Thyroid gland (tissue), 4 donors: ENCODE measurements around the gene ANXA6. TPM values are rescaled to one million over a fixed set of nuclear protein-coding genes. Genes with fewer than 3 reads are reported as not detected.

Experiments used
- DNase-seq, 2 donors: peaks; one replicate each; pipeline ENCODE4 v3.0.0-alpha.2; 2019
- H3K27ac ChIP-seq, 3 donors: fragments of 200-600 bp; sonication (generic); 1 replicate in 2 of 3; 2 replicates in 1 of 3; pipeline ENCODE4 v1.5.1; 2016 to 2019; ENCODE audit warnings: mild to moderate bottlenecking in 1 of 3, moderate library complexity in 1 of 3
- H3K27me3 ChIP-seq: fragments of 200-600 bp; sonication (generic); one replicate; pipeline ENCODE4 v1.5.1; 2019
- H3K36me3 ChIP-seq, 2 donors: fragments of 200-600 bp; sonication (generic); one replicate each; pipeline ENCODE4 v1.5.1; 2016 to 2019
- H3K4me1 ChIP-seq, 2 donors: fragments of 200-600 bp; sonication (generic); one replicate each; pipeline ENCODE4 v1.5.1; 2017 to 2019
- H3K4me3 ChIP-seq, 3 donors: fragments of 200-600 bp; sonication (generic); replicated peaks in 1 of 3; 1 replicate in 2 of 3; 2 replicates in 1 of 3; pipeline ENCODE4 v1.5.1; 2016; ENCODE audit warnings: mild to moderate bottlenecking in 1 of 3
- H3K9me3 ChIP-seq: fragments of 200-600 bp; sonication (generic); one replicate; pipeline ENCODE4 v1.5.1; 2017
- POLR2A ChIP-seq, 2 donors: fragments of 450-650 bp; IDR thresholded peaks; one replicate each; pipeline ENCODE4 v1.6.1; 2017; ENCODE audit warnings: antibody characterized with exemption in 2 of 2, mild to moderate bottlenecking in 2 of 2, moderate library complexity in 1 of 2
- WGBS, 2 donors: methylation state at CpG; one replicate each; pipeline ENCODE4 v1.1.5; 2017; 5-methylcytosine and 5-hydroxymethylcytosine counted together
- intact Hi-C: fragments of 100-400 bp; cut with DNase I; formaldehyde crosslinking; loops from one replicate; pipeline ENCODE4 v1.15.1; 2023
- total RNA-seq, 4 donors: library from RNA; depleted of rRNA; stranded (reverse); fragments of >200 nt; gene quantifications; one replicate each; pipeline ENCODE4 v1.2.3, GENCODE V29; 2016
- TF ChIP-seq, protein P1 (sequence below), 6 experiments: fragments of 200-600 bp in 3 of 6; fragments of 450-650 bp in 3 of 6; sonication (generic) in 3 of 6; IDR thresholded peaks; one replicate each; pipeline ENCODE4 v1.5.1; 2016 to 2019; ENCODE audit warnings: antibody characterized with exemption in 6 of 6, mild to moderate bottlenecking in 2 of 6, inconsistent platforms in 1 of 6, moderate library complexity in 1 of 6

The ANXA6 gene
- total RNA-seq, 4 donors from 2014 or later: 122 to 283 (median 180) TPM

DNA sequence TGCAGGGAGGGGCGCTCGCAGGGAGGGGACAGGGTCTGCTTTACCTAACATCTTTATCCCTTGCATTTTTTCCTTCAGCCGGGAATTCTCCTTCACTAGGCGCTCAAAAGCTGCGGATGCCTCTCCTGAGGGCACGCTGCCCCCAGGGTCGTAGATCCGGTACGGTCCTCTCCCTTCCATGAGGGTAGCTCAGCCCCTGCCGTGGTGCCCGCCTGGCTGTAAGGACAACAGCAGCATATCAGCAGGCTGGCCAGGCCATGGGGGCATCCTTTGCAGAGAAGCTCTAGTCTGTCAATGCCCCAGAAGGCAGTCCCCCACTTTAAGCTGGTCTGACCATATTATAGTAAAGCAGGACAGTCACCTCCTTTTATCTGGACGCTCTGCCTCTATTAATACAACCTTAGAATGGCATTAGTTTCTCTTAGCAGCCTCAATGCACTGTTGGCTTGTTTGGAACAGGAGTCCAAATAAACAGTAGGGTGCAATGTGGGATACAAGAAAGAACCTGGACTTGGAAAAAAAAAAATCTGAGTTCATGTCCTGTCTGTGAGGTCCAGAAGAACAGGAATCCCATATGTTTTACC, 92.6 kb downstream of the ANXA6 start:
- no peak for DNase-seq
- intact Hi-C loops: loop anchor here (5.0 kb wide), 1 partner anchor 187 kb away; the partner anchor contains the start of gene GM2A
- no peaks in the 10 kb centered on the region for H3K27me3 ChIP-seq
- WGBS, 2 donors: 96 to 99% methylated on average over 12 of the region's 12 CpGs
- no peak overlapping the region for H3K27ac ChIP-seq
- peaks cover 0 to 8% of the 10 kb centered on the region in 2 donors for H3K36me3 ChIP-seq
- H3K4me1 ChIP-seq: peaks cover 44 to 79% of the 10 kb centered on the region in 2 donors
- no peak overlapping the region for H3K4me3 ChIP-seq
- no peak for TF ChIP-seq POLR2A (IDR thresholded peaks at IDR 0.05)
- TF ChIP-seq, protein P1, sequence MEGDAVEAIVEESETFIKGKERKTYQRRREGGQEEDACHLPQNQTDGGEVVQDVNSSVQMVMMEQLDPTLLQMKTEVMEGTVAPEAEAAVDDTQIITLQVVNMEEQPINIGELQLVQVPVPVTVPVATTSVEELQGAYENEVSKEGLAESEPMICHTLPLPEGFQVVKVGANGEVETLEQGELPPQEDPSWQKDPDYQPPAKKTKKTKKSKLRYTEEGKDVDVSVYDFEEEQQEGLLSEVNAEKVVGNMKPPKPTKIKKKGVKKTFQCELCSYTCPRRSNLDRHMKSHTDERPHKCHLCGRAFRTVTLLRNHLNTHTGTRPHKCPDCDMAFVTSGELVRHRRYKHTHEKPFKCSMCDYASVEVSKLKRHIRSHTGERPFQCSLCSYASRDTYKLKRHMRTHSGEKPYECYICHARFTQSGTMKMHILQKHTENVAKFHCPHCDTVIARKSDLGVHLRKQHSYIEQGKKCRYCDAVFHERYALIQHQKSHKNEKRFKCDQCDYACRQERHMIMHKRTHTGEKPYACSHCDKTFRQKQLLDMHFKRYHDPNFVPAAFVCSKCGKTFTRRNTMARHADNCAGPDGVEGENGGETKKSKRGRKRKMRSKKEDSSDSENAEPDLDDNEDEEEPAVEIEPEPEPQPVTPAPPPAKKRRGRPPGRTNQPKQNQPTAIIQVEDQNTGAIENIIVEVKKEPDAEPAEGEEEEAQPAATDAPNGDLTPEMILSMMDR (IDR thresholded peaks at IDR 0.05): no peak
- no peaks in the 10 kb centered on the region for H3K9me3 ChIP-seq

GRCh38 chr5:151063142-151063989, 94.2 kb downstream of the ANXA6 start:
- H3K4me3 ChIP-seq: no peak overlapping the region
- H3K36me3 ChIP-seq: peaks cover 0 to 8% of the 10 kb centered on the region in 2 donors
- TF ChIP-seq, protein P1 (IDR thresholded peaks at IDR 0.05): no peak
- TF ChIP-seq POLR2A (IDR thresholded peaks at IDR 0.05): no peak
- intact Hi-C loops: loop anchor here (5.0 kb wide), 1 partner anchor 189 kb away; the partner anchor contains the start of gene GM2A
- no peaks in the 10 kb centered on the region for H3K9me3 ChIP-seq
- peaks cover 50 to 82% of the 10 kb centered on the region in 2 donors for H3K4me1 ChIP-seq
- H3K27ac ChIP-seq: peak overlapping the region; percentile 47 to 78 (median 67)
- DNase-seq: no peak
- H3K27me3 ChIP-seq: no peaks in the 10 kb centered on the region
- WGBS, 2 donors: 64 to 77% methylated on average over 13 to 17 of the region's 17 CpGs

DNA sequence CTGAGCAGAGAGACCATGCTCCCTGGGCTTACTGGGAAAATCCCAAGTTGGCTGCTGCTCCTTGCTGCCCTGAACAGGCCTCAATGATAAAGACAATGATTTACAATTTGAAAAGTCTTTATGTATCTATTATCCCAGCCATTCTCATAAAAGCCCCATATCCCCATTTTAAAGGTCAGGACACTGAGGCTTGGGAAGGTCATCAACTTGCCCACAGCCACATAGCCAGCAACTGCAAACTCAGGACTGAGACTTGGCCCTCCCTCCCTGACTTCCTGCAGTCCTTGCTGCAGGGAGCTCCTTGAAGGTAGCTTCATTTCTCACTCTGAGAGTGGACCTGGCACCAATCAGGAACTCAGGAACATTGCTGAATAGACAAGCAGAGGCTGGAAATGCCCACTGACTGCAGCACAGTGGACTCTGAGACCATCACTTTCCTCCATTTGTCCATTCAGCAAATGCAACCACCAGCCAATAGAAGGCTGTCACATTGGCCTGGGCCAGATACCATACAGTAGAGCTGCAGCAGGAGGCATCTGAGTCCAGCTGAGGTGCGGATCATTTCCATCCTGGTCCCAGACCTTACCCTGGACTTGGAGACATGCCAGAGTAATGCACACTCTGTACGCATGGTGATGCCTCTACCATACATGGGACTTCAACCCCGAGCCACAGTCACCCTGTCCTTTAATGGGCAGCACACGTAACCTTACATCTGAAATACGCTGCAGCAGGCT, 95.0 kb downstream of the ANXA6 start:
- Histone ChIP-seq H3K27me3 (no peaks in the 10 kb centered on the region), H3K9me3 (no peaks in the 10 kb centered on the region), H3K27ac (peak overlapping the region in 2 of 3 donors; percentile 67 to 78), H3K4me3 (no peak overlapping the region), H3K36me3 (peaks cover 0 to 8% of the 10 kb centered on the region in 2 donors), H3K4me1 (peaks cover 43 to 76% of the 10 kb centered on the region in 2 donors)
- 83 to 99% methylated on average over 4 to 5 of the region's 5 CpGs for WGBS, 2 donors
- intact Hi-C loops: loop anchor here (5.0 kb wide), 1 partner anchor 190 kb away; the partner anchor contains the start of gene GM2A
- TF ChIP-seq, protein P1 (IDR thresholded peaks at IDR 0.05): no peak
- no peak for TF ChIP-seq POLR2A (IDR thresholded peaks at IDR 0.05)
- DNase-seq: no peak

GRCh38 chr5:151060742-151061141, 96.8 kb downstream of the ANXA6 start:
- Histone ChIP-seq H3K9me3 (no peaks in the 10 kb centered on the region), H3K27me3 (no peaks in the 10 kb centered on the region), H3K27ac (peak overlapping the region; percentile 78 to 92 (median 91)), H3K4me1 (peaks cover 44 to 70% of the 10 kb centered on the region in 2 donors), H3K4me3 (no peak overlapping the region), H3K36me3 (peaks cover 0 to 8% of the 10 kb centered on the region in 2 donors)
- intact Hi-C loops: loop anchor here (5.0 kb wide), 1 partner anchor 192 kb away; the partner anchor contains the start of gene GM2A
- no peak for DNase-seq
- 78 to 79% methylated on average over 6 of the region's 6 CpGs for WGBS, 2 donors
- TF ChIP-seq, protein P1 (IDR thresholded peaks at IDR 0.05): no peak
- TF ChIP-seq POLR2A (IDR thresholded peaks at IDR 0.05): no peak
